Stimulated activated CD4-positive, alpha-beta T cell treated with anti-CD3 and anti-CD28 coated beads, Interleukin-15, amount 100 ng/mL, for 1 hour (primary cell): ENCODE measurements around the gene DPP10.

Experiments
- DNase-seq, 2 donors: peaks; one replicate each; pipeline ENCODE4 v3.0.0-alpha.2; 2020; ENCODE audit warnings: low read depth in 1 of 2, low spot score in 1 of 2

Gene DPP10

GRCh38 chr2:114580691-114581090 is 138.2 kb downstream of the DPP10 start:
- DNase-seq, result no peak

- DNase-seq, result no peak
These were observed 155.9 kb downstream of the DPP10 start for GRCh38 chr2:114598329-114598728.

GRCh38 chr2:114609203-114609602 is 166.8 kb downstream of the DPP10 start:
- no peak for DNase-seq

GRCh38 chr2:114609801-114610200 is 167.4 kb downstream of the DPP10 start:
- DNase-seq, result no peak

- no peak for DNase-seq
These were observed 168.2 kb downstream of the DPP10 start for GRCh38 chr2:114610677-114611076.

- DNase-seq, result no peak
These were observed 172.2 kb downstream of the DPP10 start for GRCh38 chr2:114614592-114614991.

- DNase-seq, result no peak
These were observed 186.0 kb downstream of the DPP10 start for GRCh38 chr2:114628481-114628880.

- no peak for DNase-seq
These were observed 188.7 kb downstream of the DPP10 start for GRCh38 chr2:114631146-114631545.

GRCh38 chr2:114642166-114642770 is 199.8 kb downstream of the DPP10 start:
- no peak for DNase-seq

- DNase-seq, result no peak
These were observed 200.6 kb downstream of the DPP10 start for GRCh38 chr2:114642988-114643553.

GRCh38 chr2:114651933-114652332 is 209.5 kb downstream of the DPP10 start:
- no peak for DNase-seq

- no peak for DNase-seq
These were observed 217.4 kb downstream of the DPP10 start for GRCh38 chr2:114659880-114660279.

- DNase-seq, result peak in 1 of 2 donors; percentile 3
These were observed 219.8 kb downstream of the DPP10 start for GRCh38 chr2:114661971-114662939.

GRCh38 chr2:114668415-114668814 is 226.0 kb downstream of the DPP10 start:
- DNase-seq, result no peak

- DNase-seq, result no peak
These were observed 240.8 kb downstream of the DPP10 start for GRCh38 chr2:114683251-114683650.

- no peak for DNase-seq
These were observed 242.0 kb downstream of the DPP10 start for GRCh38 chr2:114684403-114684802.

GRCh38 chr2:114685102-114685501 is 242.7 kb downstream of the DPP10 start:
- DNase-seq, result no peak

- no peak for DNase-seq
These were observed 245.8 kb downstream of the DPP10 start for GRCh38 chr2:114688241-114688640.

- DNase-seq, result no peak
These were observed 256.1 kb downstream of the DPP10 start for GRCh38 chr2:114698520-114698919.

GRCh38 chr2:114699423-114699944 is 257.0 kb downstream of the DPP10 start:
- no peak for DNase-seq

GRCh38 chr2:114700440-114700839 is 258.0 kb downstream of the DPP10 start:
- no peak for DNase-seq
